SH-SY5Y (cell line): ENCODE measurements around the gene B3GNT5.

Experiments
- GATA2 ChIP-seq: IDR thresholded peaks from 2 replicates; pipeline ENCODE4 v1.6.1; 2011; ENCODE audit warnings: mild to moderate bottlenecking, low read depth, low read length
- GATA3 ChIP-seq: IDR thresholded peaks from 2 replicates; pipeline ENCODE4 v1.6.1; 2011; ENCODE audit warnings: low read depth, mild to moderate bottlenecking, low read length, moderate library complexity

DNA sequence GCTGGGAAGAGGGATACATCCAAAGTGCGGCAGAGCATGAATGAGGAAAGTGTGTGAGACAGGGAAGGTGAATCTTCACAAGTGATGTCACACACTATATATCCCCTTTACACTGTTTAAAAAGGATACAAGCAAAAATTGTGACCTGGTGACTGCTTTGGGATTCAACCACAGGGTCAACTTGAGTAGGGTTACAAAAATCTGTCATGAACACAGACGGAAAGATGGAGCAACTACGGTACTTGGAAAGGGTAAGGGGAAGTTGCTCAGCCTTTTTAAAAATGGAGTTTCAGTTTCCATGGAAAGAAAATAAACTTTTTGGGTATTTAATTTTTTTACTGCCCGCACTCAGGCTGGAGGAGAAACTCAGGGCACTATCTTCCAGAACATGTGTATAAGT, 60.3 kb downstream of the B3GNT5 start:
- TF ChIP-seq GATA2: no peak
- no peak for TF ChIP-seq GATA3
